22Rv1 (cell line): ENCODE results near the gene UGT1A9.

Experiments
- CTCF ChIP-seq: fragments of 450-650 bp; IDR thresholded peaks from 2 replicates; pipeline ENCODE4 v1.5.1; 2017; ENCODE audit warnings: mild to moderate bottlenecking
- ZFX ChIP-seq: fragments of 450-650 bp; IDR thresholded peaks from 2 replicates; pipeline ENCODE4 v1.6.1; 2017; ENCODE audit warnings: antibody characterized with exemption, borderline replicate concordance

DNA sequence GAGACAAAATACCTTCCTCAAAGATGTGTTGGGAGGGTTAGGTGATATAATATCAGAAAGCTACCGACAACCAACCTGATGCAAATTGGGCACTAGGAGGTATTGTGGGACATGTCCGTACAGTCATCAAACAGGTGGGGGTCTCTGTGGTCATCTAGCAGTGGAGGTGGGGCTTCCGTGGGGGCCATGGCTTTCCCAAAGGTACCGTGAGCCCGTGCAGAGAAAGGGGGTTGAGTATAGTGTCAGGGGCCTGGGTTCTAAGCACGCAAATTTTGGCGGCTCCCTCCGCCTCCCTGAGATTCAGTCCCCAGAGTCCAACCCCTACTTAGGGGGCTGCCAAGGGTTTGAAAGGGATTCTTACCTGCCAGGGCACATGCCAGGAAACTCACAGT lies 150.0 kb downstream of the UGT1A9 start:
- TF ChIP-seq CTCF (no peak), ZFX (no peak)
